Mucosa of stomach (tissue), 1 donor: ENCODE measurements around the gene KIF21B.
"Not testable (repeated sequence)": the region's sequence is repeated elsewhere in the genome, so short reads cannot be mapped to it uniquely, and the experiment has no call there.

ENCODE experiments used
- H3K27me3 ChIP-seq: one replicate; pipeline ENCODE4 v1.7.0; 2013; ENCODE audit warnings: mild to moderate bottlenecking, low read length; ENCODE audit not compliant: control insufficient read depth, insufficient read depth
- H3K36me3 ChIP-seq: one replicate; pipeline ENCODE4 v1.7.0; 2013; ENCODE audit warnings: low read length; ENCODE audit not compliant: control insufficient read depth, insufficient read depth
- H3K4me1 ChIP-seq: one replicate; pipeline ENCODE4 v1.7.0; 2013; ENCODE audit warnings: mild to moderate bottlenecking, low read length; ENCODE audit not compliant: control insufficient read depth, insufficient read depth
- H3K4me3 ChIP-seq: one replicate; pipeline ENCODE4 v1.7.0; 2013; ENCODE audit warnings: low read length
- H3K9ac ChIP-seq: one replicate; pipeline ENCODE4 v1.7.0; 2013; ENCODE audit warnings: mild to moderate bottlenecking, low read length, moderate library complexity
- H3K9me3 ChIP-seq: one replicate; pipeline ENCODE4 v1.7.0; 2013; ENCODE audit warnings: mild to moderate bottlenecking, low read length, moderate library complexity; ENCODE audit not compliant: control insufficient read depth
- donor health status: Pancreatic carcinoma.

The KIF21B gene

DNA sequence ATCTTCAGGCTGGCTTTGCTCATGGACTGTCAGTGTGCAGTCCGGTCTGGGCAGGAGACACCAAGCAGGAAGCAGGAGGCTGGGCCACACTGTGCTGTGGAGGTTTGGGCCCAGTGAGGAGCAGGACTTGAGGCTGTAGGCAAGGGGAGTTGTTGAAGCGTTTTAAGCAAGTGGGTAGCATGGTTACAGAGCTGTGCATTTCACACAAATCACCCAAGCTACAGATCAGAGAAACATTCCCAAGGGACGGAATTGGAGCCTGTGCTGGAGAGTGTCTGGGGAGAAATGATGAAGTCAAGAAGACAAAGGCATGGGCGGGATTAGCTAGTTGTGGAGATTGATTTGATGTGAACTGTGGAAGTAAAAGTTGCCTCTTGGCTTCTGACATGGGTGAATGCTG lies 60.9 kb downstream of the KIF21B start:
- H3K9ac ChIP-seq = no peak overlapping the region
- no peaks in the 10 kb centered on the region for H3K9me3 ChIP-seq
- H3K4me3 ChIP-seq = no peak overlapping the region

DNA sequence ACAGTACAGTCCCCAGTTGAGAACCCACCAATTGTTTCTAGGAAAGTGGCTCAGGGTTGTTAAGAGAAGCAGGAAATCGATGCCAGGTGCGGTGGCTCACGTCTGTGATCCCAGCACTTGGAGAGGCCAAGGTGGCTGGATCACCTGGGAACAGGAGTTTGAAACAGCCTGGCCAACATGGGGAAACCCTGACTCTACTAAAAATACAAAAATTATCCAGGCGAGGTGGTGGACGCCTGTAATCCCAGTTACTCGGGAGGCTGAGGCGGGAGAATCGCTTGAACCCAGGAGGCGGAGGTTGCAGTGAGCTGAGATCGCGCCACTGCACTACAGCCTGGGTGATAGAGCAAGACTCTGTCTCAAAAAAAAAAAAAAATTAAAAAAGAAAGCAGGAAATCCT lies 61.4 kb downstream of the KIF21B start:
- not testable (repeated sequence) for H3K9ac ChIP-seq, H3K4me3 ChIP-seq, H3K27me3 ChIP-seq, H3K36me3 ChIP-seq, H3K4me1 ChIP-seq, H3K9me3 ChIP-seq

More for the DNA sequence above, 60.9 kb downstream of the KIF21B start:
- H3K36me3 ChIP-seq = no peaks in the 10 kb centered on the region
- no peaks in the 10 kb centered on the region for H3K27me3 ChIP-seq
- no peaks in the 10 kb centered on the region for H3K4me1 ChIP-seq

DNA sequence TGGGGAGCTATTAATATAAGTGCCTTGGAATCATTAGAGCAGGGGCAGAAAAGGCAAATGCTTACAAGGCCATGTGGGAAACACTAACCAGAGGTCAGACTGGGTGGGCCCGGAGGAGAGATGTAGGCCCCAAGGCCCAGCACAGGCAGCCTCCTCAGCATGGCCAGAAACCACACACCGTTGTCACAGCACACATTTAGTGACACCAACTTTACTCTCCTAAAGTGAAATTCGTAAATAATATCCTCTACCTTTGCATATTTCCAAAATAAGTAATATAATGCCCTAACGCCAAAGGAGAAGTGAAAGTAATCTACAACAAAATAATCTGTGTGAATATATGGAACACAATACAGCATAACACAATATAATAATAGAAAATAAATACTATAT lies 62.6 kb downstream of the KIF21B start:
- Histone ChIP-seq H3K9me3 (no peaks in the 10 kb centered on the region), H3K27me3 (no peaks in the 10 kb centered on the region), H3K4me3 (no peak overlapping the region), H3K9ac (no peak overlapping the region), H3K36me3 (no peaks in the 10 kb centered on the region), H3K4me1 (no peaks in the 10 kb centered on the region)

DNA sequence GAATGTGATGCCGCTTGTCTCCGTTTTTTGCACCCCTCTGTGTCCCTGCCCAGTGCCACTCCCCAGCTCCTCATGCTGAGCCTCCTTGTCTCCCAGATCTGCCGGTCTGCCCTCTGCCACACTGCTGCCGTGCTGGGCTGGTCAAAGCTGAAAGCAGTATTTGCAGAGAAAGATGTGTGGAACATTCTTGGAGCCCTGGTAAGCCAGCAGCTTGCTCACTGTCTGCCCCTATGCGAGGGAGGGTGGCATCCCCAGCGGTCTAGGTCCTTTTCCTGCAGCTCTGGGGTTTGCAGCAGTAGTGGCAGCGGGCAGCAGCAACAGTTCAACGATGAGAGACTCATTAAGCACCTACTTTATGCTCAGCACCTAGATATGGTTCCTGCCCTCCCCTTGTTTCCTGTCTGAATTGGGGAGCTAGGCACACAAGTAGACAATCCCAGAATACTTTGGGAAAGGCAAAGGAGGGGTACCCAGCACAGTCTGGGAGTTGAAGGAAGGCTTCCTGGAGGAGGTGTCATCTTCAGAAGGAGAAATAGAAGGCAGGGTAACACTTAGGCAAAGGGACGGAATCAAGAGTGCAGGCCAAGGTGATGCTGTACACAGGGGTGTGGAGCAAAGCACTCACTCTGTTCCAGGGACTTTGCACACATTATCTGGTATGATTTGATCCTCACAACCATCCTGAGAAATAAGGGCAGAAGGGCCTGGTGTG lies 63.1 kb downstream of the KIF21B start:
- Histone ChIP-seq H3K4me1 (no peaks in the 10 kb centered on the region), H3K36me3 (no peaks in the 10 kb centered on the region), H3K27me3 (no peaks in the 10 kb centered on the region), H3K9ac (no peak overlapping the region), H3K4me3 (no peak overlapping the region), H3K9me3 (no peaks in the 10 kb centered on the region)

DNA sequence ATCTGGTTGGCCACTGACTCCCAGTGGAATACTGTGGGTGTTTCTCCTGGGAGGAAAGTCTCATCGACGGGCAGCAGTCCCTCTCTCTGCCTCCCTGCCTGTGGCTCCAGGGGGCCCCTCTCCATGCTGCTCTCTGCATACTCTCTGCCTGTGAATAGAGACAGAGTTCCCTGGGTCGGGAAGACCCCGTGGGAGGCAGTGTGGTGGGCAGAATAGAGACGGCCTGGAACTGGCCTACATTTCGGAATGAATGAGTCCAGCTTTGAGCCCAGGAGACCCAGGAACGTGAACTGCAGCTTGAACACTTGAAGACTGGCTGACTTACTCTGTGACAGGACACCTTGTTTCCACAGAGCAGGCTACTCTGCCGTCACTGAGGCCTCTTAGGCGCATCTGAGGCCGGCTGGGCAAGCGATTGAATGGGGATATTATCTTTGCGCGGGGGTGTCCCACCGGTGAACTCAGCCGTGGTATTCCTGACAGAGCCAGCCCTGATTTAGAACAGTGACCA lies 64.0 kb downstream of the KIF21B start:
- H3K9me3 ChIP-seq = no peaks in the 10 kb centered on the region
- no peaks in the 10 kb centered on the region for H3K27me3 ChIP-seq
- no peak overlapping the region for H3K9ac ChIP-seq
- no peak overlapping the region for H3K4me3 ChIP-seq
- no peaks in the 10 kb centered on the region for H3K36me3 ChIP-seq
- no peaks in the 10 kb centered on the region for H3K4me1 ChIP-seq

DNA sequence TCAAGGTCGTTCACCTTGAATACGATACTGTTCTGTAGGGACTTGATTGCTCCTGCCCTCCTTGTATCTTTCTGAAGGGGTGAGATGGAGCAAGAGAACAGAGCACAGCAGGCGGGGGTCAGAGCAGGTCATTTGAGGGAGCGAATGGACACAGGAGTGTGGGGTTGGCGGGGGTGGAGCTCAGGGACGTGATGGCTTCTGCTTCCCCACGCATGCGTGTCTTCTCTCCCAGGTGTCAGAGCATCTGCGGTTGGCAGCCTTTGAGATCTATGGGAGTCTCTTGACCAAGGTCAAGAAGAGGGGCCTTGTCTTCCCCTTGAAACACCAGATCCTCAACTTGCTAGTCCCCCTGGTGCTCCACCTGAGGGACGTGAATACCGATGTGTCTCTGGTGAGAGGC lies 64.9 kb downstream of the KIF21B start:
- H3K4me1 ChIP-seq = no peaks in the 10 kb centered on the region
- no peaks in the 10 kb centered on the region for H3K27me3 ChIP-seq
- no peak overlapping the region for H3K9ac ChIP-seq
- H3K36me3 ChIP-seq = no peaks in the 10 kb centered on the region
- H3K4me3 ChIP-seq = no peak overlapping the region
- H3K9me3 ChIP-seq = no peaks in the 10 kb centered on the region

DNA sequence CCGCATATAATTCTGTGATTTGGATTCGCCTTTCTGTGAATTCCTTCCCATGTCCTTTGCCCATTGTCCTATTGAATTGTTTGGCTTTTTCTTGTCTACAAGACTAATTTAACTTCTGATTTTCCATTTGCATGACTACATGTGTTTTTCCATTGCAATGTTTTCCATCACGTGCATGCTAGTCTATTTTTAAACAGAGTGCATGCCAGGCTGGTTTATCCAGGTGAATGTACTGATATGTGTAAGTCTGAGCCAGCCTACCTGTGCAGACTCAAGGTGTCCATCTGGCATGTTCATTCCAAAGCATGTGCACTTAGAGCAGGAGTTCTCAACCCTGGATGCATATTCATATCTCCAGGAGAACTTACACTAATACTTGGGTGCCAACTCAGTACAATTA lies 69.1 kb downstream of the KIF21B start:
- no peaks in the 10 kb centered on the region for H3K36me3 ChIP-seq
- no peak overlapping the region for H3K4me3 ChIP-seq
- no peaks in the 10 kb centered on the region for H3K27me3 ChIP-seq
- no peak overlapping the region for H3K9ac ChIP-seq
- no peaks in the 10 kb centered on the region for H3K4me1 ChIP-seq
- no peaks in the 10 kb centered on the region for H3K9me3 ChIP-seq

DNA sequence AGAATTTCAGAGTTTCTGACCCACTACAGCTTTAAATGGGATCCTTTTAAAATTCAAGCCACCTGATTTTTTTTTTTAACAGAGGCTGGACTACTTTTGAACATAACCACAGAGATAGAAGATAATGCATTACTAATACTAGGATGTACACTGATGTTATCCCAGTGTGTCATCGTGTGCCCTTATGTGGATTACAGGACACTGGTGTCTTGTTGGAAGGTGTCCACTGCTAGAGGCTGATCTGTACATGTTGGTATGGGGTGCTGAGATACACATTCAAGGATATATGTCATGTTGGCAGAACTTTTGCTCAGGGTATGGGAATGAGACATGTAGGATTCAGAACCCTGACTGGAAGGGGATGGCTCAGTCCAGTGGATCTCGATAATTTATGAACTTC lies 72.5 kb downstream of the KIF21B start:
- H3K4me3 ChIP-seq = no peak overlapping the region
- no peaks in the 10 kb centered on the region for H3K4me1 ChIP-seq
- no peaks in the 10 kb centered on the region for H3K27me3 ChIP-seq
- H3K36me3 ChIP-seq = no peaks in the 10 kb centered on the region
- H3K9ac ChIP-seq = no peak overlapping the region
- no peaks in the 10 kb centered on the region for H3K9me3 ChIP-seq

DNA sequence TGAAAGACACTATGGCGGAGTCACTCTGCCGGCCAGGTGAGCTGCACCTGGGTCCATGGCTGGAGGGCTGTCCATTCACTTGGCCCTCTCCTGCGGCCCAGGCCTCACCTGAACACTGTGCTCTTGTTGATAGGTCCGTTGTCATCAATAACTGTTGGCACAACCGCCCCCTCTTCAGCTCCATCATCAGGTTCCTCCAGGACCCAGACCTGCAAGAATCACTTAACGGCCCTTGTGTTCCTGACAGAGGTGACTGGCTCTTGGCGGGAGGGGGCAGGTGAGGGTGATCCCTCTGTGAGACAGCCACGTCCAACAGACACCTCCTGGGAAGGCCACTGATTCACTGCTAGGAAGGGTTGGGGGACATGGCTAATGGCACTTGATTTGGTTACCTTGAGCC lies 73.9 kb downstream of the KIF21B start:
- Histone ChIP-seq H3K36me3 (no peaks in the 10 kb centered on the region), H3K9me3 (no peaks in the 10 kb centered on the region), H3K4me1 (no peaks in the 10 kb centered on the region), H3K4me3 (no peak overlapping the region), H3K9ac (no peak overlapping the region), H3K27me3 (no peaks in the 10 kb centered on the region)

DNA sequence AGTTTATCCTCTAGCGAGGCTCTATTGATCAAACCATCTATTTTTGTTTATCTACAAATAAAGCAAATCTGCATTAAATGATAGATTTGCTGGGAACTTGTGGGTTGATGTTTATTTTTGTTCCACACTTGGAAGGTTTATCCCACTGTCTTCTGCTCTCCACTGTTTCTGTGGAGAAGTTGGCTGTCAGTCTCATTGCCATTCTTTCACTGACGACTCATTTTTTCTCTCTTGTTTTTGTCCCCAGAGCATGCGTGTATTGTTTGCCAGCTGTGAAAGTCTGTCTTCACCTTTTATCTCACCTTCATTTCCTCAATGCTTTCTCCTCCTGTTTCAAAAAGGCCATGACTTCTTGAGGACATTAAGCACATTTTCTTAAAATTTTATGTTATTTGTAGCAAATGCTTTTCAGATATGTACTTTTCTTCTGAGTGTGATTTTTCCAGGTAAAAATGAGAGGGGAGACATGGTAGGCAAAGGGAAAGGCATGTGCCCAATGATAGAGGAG lies 76.4 kb downstream of the KIF21B start:
- Histone ChIP-seq H3K36me3 (no peaks in the 10 kb centered on the region), H3K27me3 (no peaks in the 10 kb centered on the region), H3K9me3 (no peaks in the 10 kb centered on the region), H3K4me3 (no peak overlapping the region), H3K9ac (no peak overlapping the region), H3K4me1 (no peaks in the 10 kb centered on the region)

DNA sequence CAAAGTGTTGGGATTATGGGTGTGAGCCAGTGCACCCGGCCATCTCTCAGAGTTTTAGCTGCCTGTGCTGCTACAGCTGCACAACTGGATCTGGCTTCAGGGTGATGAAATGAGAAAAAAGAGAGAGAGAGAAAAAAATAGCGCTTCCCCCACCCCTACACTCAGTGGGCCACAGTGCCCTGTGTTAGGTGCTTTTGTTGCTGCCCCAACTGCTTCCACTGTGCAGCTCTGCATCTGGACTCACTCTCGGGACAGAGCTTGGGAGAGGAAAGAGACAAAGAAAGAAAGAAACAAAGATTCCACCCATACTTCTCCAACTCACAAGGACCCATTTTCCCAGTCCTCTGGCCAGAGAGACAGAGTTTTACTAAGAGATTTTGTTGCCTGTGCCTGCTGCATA lies 78.4 kb downstream of the KIF21B start:
- H3K9ac ChIP-seq = no peak overlapping the region
- no peaks in the 10 kb centered on the region for H3K36me3 ChIP-seq
- no peaks in the 10 kb centered on the region for H3K4me1 ChIP-seq
- H3K4me3 ChIP-seq = no peak overlapping the region
- no peaks in the 10 kb centered on the region for H3K9me3 ChIP-seq
- no peaks in the 10 kb centered on the region for H3K27me3 ChIP-seq

DNA sequence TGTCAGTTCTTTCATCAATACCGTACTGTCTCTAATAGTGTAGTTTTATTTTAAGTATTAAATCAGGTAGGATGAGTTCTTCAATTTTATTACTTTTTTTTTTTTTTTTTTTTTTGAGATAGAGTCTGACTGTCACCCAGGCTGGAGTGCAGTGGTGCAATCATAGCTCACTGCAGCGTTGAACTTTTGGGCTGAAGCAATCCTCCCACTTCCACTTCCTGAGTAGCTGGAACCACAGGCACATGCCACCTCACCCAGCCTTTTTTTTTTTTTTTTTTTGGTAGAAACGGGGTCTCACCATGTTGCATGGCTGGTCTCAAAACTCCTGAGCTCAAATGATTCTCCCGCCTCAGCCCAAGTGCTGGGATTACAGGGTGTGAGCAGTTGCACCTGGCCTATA lies 84.6 kb downstream of the KIF21B start:
- Histone ChIP-seq H3K4me3 (no peak overlapping the region), H3K9ac (no peak overlapping the region)

More for the DNA sequence above, 84.6 kb downstream of the KIF21B start:
- no peaks in the 10 kb centered on the region for H3K9me3 ChIP-seq
- H3K36me3 ChIP-seq = no peaks in the 10 kb centered on the region
- H3K27me3 ChIP-seq = no peaks in the 10 kb centered on the region
- no peaks in the 10 kb centered on the region for H3K4me1 ChIP-seq
